ENCODE measurements around the gene BATF3. TPM values are rescaled to one million over a fixed set of nuclear protein-coding genes. Genes with fewer than 3 reads are reported as not detected.

Gene BATF3
- total RNA-seq, 4 donors from 2014 or later, result 0.83 to 2.3 (median 0.91) TPM; not detected in 1

DNA sequence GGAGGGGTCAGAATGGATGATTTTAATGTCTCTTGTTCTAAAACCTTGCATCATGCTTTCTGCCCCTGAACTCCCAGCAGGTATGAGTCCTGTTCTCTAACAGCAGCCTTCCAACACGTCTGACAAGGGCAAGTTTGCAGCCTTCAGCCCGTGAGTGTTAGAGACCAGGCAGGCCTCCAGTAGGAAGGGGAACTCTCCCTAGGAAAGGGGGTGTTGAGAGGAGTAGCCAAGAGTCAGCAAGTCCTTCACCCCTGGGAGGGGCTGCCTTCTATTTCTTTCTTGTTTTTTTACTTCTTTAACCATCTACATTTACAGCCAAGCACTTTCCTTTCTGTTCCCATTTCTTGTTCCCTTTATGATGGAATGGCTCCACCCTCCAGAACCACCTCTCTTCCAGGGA is 14.2 kb downstream of the BATF3 start:
- H3K36me3 ChIP-seq, result peaks cover 0 to 5% (median 0%) of the 10 kb centered on the region in 3 donors
- peaks cover 0 to 8% (median 3%) of the 10 kb centered on the region in 3 donors for H3K4me1 ChIP-seq
- no peak for TF ChIP-seq POLR2A (IDR thresholded peaks at IDR 0.05)
- TF ChIP-seq, protein P1, sequence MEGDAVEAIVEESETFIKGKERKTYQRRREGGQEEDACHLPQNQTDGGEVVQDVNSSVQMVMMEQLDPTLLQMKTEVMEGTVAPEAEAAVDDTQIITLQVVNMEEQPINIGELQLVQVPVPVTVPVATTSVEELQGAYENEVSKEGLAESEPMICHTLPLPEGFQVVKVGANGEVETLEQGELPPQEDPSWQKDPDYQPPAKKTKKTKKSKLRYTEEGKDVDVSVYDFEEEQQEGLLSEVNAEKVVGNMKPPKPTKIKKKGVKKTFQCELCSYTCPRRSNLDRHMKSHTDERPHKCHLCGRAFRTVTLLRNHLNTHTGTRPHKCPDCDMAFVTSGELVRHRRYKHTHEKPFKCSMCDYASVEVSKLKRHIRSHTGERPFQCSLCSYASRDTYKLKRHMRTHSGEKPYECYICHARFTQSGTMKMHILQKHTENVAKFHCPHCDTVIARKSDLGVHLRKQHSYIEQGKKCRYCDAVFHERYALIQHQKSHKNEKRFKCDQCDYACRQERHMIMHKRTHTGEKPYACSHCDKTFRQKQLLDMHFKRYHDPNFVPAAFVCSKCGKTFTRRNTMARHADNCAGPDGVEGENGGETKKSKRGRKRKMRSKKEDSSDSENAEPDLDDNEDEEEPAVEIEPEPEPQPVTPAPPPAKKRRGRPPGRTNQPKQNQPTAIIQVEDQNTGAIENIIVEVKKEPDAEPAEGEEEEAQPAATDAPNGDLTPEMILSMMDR (IDR thresholded peaks at IDR 0.05), result no peak
- peaks cover 0 to 10% (median 0%) of the 10 kb centered on the region in 4 donors for H3K27me3 ChIP-seq
- no peak for DNase-seq
- no peak overlapping the region for H3K4me3 ChIP-seq
- 67 to 71% methylated on average over 1 to 2 of the region's 2 CpGs for WGBS, 2 donors
- H3K27ac ChIP-seq, result no peak overlapping the region
- no peaks in the 10 kb centered on the region for H3K9me3 ChIP-seq
- intact Hi-C loops (cut with DNase I), result no loop called here

DNA sequence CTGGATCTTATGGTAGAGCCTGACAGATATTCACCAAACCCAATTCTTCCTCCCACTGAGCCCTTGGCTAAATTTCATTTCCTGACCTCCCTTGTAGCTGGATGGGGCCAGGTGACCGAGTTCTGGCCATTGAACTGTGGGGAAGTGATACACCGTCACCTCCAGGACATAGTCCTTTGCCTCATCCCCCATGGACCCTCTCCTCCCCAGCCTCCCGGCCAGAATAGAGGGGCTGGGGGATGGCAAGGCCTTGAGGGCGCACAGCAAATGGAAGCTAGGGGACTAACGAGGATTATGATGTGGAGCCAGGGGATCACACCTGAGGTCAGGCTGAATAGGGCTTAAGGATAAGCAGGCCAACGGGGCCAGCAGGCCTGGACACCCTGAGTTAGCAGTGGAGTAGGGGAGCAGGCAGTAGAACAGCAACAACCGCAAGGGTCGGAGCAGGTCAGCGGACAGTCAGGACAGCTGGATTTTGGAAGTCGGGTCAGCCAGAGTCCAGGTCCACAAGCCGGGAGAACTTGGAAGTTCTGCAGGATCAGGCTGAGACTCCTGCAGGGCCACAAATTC is 15.0 kb downstream of the BATF3 start:
- Histone ChIP-seq H3K36me3 (peaks cover 0 to 5% (median 0%) of the 10 kb centered on the region in 3 donors), H3K4me1 (peaks cover 0 to 8% (median 3%) of the 10 kb centered on the region in 3 donors), H3K4me3 (no peak overlapping the region), H3K9me3 (no peaks in the 10 kb centered on the region), H3K27ac (no peak overlapping the region), H3K27me3 (peaks cover 0 to 5% (median 0%) of the 10 kb centered on the region in 4 donors)
- 91 to 97% methylated on average over 9 to 10 of the region's 11 CpGs for WGBS, 2 donors
- DNase-seq, result no peak
- intact Hi-C loops (cut with DNase I), result no loop called here
- TF ChIP-seq, protein P1 (IDR thresholded peaks at IDR 0.05), result no peak
- no peak for TF ChIP-seq POLR2A (IDR thresholded peaks at IDR 0.05)

DNA sequence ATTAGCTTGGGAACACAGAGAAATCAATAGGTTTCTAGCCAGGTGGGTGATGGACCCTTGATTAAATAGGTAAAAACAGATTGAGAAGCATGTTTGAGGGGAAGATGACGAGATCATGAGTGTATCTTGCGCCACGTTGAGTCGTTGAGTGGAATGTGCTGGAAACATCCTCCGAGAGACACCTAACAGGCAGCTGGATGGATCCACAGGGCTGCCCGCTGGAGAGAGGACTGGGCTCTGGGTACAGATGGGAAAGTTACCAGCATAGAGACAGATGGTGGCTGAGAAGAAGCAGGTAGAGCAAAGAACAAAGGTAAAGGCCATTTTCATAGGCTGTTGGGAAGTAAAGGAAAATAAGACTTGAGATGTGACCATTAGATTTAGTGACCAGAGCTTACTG is 15.6 kb downstream of the BATF3 start:
- intact Hi-C loops (cut with DNase I), result no loop called here
- H3K36me3 ChIP-seq, result peaks cover 0 to 5% (median 0%) of the 10 kb centered on the region in 3 donors
- no peak for DNase-seq
- no peaks in the 10 kb centered on the region for H3K9me3 ChIP-seq
- H3K27me3 ChIP-seq, result peaks cover 0 to 5% (median 0%) of the 10 kb centered on the region in 4 donors
- no peak for TF ChIP-seq POLR2A (IDR thresholded peaks at IDR 0.05)
- TF ChIP-seq, protein P1 (IDR thresholded peaks at IDR 0.05), result no peak
- no peak overlapping the region for H3K4me3 ChIP-seq
- peaks cover 0 to 8% (median 3%) of the 10 kb centered on the region in 3 donors for H3K4me1 ChIP-seq
- H3K27ac ChIP-seq, result no peak overlapping the region
- 79 to 80% methylated on average over 6 of the region's 6 CpGs for WGBS, 2 donors

DNA sequence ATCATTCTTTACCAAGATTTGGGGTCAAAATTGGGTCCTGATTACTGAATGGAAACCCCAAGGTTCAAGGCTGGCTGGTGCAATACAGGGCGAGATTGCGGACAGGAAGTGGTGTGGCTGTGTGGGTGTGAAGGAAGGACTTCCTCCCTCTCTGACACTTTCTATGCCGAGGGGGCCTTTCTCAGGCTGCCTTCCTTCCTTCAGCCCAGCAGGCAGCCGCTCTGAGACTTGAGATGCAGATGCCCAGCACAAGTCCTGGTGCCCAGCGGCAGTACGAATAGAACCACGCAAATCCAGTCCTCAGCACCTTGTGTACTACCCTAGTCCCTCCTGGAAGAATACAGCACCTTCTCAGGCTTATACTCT is 16.3 kb downstream of the BATF3 start:
- peaks cover 0 to 5% (median 0%) of the 10 kb centered on the region in 4 donors for H3K27me3 ChIP-seq
- no peak for DNase-seq
- 60 to 71% methylated on average over 7 of the region's 7 CpGs for WGBS, 2 donors

More for the DNA sequence above, 16.3 kb downstream of the BATF3 start:
- intact Hi-C loops (cut with DNase I), result no loop called here
- Histone ChIP-seq H3K4me3 (no peak overlapping the region), H3K36me3 (peaks cover 0 to 5% (median 0%) of the 10 kb centered on the region in 3 donors), H3K4me1 (peaks cover 0 to 8% (median 3%) of the 10 kb centered on the region in 3 donors), H3K27ac (no peak overlapping the region), H3K9me3 (no peaks in the 10 kb centered on the region)
- no peak for TF ChIP-seq POLR2A (IDR thresholded peaks at IDR 0.05)
- TF ChIP-seq, protein P1 (IDR thresholded peaks at IDR 0.05), result no peak
